8988T (cell line): ENCODE results near the gene ECSIT.
"Not testable (repeated sequence)": the region's sequence is repeated elsewhere in the genome, so short reads cannot be mapped to it uniquely, and the experiment has no call there.

Source experiments
- DNase-seq: peaks from one replicate; pipeline ENCODE4 v3.0.0; 2011

Gene ECSIT, protein sequence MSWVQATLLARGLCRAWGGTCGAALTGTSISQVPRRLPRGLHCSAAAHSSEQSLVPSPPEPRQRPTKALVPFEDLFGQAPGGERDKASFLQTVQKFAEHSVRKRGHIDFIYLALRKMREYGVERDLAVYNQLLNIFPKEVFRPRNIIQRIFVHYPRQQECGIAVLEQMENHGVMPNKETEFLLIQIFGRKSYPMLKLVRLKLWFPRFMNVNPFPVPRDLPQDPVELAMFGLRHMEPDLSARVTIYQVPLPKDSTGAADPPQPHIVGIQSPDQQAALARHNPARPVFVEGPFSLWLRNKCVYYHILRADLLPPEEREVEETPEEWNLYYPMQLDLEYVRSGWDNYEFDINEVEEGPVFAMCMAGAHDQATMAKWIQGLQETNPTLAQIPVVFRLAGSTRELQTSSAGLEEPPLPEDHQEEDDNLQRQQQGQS

GRCh38 chr19:11528551-11529341, at the start of gene ECSIT:
Gene ECSIT (minus strand): TSS chr19:11529134. CDS start chr19:11519170, 9,964 bp downstream.
- peak; percentile 68 for DNase-seq

DNA sequence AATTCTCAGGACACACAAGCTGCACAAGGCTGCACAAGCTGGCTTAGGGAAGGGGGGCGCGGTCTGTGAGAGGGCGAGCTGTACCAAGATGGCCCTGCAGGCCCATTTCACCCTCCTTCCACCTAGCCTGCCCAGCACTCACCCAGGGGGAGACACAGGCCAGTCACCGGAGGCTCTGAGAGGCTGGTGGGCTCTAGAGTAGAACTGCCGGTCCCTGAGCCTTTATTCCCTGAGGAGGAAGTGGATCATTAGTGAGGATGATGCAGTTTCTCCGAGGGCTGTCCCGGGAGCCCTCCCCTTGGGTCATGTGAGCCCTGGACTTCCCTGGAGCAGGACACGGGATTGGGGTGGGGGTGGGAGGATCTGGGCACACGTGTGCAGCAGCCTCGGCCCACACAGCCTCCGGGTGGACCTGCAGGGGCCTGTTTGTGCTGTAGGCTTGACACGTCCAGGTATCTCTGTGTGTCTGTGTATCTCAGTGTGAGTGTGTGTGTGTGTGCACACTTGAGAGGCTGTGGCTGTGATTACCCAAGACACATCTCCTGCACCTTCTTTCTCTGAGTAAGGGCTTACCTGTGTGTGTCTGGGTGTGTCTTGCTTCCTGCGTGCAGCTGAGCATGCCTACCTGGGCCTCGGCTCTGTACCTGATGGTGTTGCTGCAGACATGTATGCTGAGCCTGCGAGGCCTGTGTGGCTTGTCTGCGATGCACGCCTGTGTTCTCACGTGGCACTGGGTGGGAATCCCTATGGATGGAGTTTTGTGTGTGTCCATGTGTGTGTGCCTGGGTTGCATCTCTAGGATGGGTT, 48.7 kb upstream of the ECSIT start, which contains the start of gene ACP5:
ACP5 (minus strand) TSS at position 195 of the 807 bp plus-strand sequence. CDS start 328 bp downstream, outside the sequence.
- DNase-seq = no peak

DNA sequence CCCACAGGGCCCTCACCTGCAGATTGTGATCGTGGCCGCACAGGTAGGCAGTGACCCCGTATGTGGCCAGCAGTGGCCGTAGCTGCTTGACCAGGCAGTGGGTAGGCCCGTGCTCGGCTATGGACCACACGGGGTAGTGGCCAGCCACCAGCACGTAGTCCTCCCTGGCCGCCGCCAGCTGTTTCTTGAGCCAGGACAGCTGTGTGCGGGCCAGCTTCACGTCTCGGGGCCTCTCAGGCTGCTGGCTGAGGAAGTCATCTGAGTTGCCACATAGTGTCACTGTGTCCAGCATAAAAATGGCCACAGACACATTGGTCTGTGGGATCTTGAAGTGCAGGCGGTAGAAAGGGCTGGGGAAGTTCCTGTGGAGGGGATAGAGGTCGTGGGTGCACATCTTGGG, 47.3 kb upstream of the ECSIT start:
- DNase-seq = no peak

DNA sequence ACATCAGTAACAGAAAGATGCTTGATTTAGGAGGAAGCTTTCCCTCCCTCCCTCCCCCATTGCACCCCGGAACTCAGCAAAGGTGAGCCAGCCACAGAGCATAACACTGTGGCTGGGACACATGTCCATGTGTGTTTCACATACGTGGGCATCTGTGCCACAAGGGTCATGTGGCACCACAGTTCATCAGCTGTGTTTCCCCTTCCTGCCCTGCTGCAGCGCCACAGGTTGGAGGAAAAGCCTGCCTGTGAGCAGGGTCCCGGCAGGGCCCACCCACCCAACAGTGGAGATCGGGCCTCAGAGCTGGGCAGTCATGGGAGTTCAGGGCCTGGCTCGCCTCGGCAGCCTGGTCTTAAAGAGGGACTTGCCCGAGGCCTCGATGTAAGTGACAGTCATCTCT, 45.8 kb upstream of the ECSIT start:
- no peak for DNase-seq

DNA sequence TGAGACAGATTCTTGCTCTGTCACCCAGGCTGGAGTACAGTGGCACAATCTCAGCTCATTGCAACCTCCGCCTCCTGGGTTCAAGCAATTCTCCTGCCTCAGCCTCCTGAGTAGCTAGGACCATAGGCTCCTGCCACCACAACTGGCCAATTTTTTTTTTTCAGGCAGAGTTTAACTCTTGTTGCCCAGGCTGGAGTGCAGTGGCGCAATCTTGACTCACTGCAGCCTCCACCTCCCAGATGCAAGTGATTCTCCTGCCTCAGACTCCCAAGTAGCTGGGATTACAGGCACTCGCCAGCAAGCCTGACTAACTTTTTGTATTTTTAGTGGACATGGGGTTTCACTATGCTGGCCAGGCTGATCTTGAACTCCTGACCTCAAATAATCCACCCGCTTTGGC, 44.8 kb upstream of the ECSIT start:
- DNase-seq = not testable (repeated sequence)

DNA sequence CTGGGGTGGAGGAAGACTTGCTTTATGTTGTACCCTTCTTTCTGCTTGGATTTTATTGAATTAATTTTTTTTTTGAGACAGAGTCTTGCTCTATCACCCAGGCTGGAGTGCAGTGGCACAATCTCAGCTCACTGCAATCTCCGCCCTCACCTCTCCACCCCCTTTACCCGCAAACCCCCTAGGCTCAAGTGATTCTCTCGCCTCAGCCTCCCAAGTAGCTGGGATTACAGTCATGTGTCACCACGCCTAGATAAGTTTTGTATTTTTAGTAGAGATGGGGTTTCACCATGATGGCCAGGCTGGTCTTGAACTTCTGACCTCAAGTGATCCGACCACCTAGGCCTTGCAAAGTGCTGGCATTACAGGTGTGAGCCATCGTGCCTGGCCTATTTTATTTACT, 44.4 kb upstream of the ECSIT start:
- not testable (repeated sequence) for DNase-seq

DNA sequence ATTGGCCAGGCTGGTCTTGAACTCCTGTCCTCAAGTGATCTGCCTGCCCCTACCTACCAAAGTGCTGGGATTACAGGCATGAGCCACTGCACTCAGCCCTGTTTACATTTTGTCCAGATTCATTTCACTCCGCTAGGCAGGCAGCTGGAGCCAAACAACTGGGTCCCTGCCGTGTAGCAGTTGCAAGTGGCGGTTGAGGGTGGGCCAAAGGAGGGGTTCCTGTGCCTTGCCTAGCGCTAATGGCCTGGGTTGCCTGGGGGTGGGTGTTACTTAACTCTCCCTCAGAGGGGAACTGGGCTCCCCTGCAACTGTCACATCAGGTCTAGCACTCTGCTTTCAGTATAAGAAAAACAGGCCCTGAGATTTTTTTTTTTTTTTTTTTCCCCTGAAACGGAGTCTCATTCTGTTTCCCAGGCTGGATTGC, 41.1 kb upstream of the ECSIT start:
- no peak for DNase-seq

- DNase-seq = no peak
These were observed 37.2 kb upstream of the ECSIT start for GRCh38 chr19:11566164-11566563.

- not testable (repeated sequence) for DNase-seq
These were observed 36.7 kb upstream of the ECSIT start for GRCh38 chr19:11565649-11565980.

DNA sequence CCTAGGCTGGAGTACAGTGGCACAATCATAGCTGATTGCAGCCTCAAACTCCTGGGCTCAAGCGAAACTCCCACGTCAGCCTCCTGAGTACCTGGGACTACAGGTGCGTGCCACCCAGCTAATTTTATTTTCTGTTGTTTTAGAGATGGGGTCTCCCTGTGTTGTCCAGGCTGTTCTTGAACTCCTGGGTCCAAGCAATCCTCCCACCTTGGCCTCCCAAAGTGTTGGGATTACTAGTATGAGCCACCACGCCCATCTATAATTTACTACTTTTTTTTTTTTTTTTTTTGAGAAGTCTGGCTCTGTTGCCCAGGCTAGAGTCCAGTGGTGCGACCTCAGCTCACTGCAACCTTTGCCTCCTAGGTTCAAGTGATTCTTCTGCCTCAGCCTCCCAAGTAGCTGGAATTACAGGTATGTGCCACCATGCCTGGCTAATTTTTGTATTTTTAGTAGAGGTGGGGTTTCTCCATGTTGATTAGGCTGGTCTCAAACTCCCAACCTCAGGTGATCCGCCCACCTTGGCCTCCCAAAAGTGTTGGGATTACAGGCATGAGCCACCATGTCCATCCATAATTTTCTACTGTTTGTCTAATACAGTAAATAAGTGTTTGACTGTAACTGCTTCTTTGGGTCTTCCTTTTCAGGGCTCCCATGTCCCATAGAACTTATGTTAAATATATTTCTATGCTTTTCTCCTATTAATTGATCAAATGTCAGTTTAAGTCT, 35.3 kb upstream of the ECSIT start:
- DNase-seq = not testable (repeated sequence)

- DNase-seq = no peak
These were observed 34.6 kb upstream of the ECSIT start for GRCh38 chr19:11563532-11563931.

GRCh38 chr19:11560404-11561051, 31.6 kb upstream of the ECSIT start:
- no peak for DNase-seq

DNA sequence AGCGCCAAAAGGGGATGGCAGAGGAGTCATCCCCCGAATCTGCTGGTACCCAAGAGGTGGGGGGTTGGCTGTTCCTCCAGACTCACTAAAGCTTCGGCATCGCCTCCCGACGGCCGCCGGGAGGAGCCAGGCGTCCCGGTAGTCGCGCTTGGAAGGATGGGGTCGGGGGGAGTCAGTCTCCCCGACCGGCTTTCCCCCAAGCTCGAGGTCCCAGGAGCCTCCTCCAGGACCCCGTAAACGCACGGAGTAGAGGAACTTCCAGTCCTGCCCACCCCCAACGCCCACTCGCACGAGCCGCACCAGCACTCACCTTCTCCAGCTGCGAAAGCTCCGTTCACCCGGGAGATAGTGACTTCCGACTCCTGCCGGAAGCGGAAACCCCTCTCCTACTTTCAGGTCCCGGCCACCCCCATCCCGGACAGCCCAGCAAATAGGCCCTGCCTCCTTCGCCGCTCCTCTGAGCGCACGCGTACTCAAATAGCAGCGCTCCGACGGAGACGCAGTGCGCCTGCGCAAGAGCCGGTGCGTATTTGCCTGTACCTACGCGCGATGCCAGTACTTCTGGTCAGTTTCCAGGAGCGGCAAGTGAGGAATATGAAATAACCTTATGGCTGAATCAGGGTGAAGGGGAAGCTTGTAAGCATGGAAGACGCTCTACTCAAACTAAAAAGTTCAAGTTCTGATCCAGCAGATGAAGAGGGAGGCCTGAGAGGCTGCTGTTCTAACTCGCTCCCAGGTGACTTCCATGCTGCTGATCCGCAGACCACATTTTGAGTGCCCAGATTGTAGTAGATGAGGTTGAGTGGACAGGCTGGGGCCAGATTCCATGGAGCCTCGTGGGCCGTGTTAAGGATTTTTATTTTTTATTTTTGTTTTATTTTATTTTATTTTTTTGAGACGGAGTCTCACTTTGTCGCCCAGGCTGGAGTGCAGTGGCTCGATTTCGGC, 30.2 kb upstream of the ECSIT start, which contains the start of gene ELOF1:
ELOF1 (minus strand) TSS at position 350 of the 948 bp plus-strand sequence. CDS start 4,883 bp downstream, outside the sequence.
- peak; percentile 88 for DNase-seq

DNA sequence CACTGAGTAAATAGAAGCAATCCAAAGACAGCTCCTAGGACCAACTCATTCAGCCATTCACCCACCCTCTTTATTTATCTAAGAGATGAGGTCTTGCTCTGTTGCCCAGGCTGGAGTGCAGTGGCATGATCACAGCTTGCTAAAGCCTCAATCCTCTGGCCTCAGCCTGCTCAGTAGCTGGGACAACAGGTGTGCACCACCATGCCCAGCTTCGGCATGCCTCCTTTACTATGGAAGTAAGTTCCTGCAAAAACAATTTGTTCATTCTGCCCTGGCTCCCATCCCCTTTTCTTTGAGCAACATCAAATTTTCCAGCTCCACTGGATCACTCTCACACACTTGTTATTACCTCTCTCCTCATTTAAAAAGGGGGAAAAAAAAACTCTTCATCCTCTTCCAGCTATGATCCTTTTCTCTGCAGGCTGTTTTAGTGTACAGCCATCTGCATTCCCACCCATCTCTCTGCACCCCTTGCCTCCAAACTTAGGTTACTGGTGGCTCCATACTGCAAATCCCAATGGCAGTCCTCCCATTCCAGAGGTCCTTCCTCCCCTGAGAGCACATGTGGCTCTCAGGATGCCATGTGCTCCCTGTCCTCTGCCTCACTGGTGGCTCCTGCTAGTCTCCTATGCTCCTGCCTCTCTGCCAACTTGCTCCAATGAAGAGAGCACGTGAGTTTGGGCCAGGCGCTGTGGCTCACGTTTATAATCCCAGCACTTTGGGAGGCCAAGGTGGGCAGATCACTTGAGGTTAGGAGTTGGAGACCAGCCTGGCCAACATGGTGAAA, 27.9 kb upstream of the ECSIT start:
- no peak for DNase-seq

DNA sequence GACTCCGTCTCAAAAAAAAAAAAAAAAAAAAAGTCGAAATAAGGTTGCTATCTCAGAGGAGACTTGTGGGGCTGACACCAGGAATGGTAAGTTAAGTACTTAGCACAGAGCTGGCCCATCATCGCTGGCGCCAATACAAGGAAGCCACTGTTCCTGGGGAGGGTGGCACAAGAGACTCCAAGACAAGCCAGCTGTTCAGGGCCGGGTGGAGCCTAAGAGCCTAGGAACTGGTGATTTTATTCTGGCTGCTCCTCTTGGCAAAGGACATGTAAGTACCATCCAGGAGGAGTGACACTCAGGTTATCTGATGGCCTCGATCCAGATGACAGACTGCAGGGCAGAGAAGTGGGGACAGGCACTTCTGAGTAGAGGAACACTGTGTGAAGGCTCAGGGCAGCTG, 26.3 kb upstream of the ECSIT start:
- DNase-seq = no peak

DNA sequence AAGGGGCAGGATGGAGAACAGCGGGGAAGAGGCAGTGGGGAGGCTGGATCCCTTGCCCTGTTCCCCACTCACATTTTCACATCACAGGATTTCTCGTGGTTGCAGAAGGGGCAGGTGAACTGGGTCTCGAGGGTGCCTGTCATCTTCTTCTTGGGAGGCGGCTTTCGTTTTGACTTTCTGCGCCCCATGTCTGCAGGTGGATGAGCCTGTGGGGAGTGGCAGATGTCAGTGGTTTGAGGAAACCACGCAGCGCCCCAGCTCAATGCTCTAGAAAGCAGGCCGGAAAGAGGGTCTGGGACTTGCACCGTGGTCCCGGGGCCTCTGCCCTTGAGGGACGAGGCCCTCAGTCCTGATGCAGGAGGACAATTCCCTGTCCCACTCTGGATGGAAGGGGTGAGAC, 25.2 kb upstream of the ECSIT start:
- DNase-seq = no peak

DNA sequence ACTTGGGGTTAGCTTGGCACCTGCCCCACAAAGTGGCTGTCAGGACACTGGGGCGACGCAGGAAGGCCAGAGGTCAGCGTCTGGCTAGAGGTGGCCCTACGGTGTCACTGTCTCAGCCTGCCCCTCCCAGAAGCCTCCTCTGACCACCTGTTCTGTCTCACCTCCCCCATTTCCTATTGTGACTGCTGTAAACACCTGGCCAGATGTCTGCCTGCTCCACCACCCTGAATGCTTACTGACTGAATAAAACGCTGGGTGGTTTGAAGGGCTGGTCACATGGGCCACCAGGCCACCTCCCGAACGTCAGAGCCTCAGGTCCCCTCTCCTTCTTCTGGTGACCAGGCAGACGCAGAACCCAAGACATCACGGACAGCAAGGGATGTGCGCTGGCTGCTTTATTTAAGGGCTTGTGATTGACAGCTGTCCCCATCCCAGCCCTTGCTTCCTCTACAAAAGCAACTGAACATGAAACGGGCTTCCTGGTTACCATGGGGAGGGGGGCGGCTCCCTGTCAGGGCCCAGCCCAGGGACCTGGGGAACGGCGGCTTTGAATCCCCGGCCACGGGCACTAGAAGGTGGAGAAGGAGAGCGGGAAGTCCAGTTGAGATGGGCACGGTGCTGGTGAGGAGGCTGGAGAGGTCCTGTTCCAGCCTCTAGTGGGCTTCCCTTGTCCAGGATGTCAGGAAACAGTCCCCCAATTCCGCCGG, 23.9 kb upstream of the ECSIT start:
- no peak for DNase-seq

DNA sequence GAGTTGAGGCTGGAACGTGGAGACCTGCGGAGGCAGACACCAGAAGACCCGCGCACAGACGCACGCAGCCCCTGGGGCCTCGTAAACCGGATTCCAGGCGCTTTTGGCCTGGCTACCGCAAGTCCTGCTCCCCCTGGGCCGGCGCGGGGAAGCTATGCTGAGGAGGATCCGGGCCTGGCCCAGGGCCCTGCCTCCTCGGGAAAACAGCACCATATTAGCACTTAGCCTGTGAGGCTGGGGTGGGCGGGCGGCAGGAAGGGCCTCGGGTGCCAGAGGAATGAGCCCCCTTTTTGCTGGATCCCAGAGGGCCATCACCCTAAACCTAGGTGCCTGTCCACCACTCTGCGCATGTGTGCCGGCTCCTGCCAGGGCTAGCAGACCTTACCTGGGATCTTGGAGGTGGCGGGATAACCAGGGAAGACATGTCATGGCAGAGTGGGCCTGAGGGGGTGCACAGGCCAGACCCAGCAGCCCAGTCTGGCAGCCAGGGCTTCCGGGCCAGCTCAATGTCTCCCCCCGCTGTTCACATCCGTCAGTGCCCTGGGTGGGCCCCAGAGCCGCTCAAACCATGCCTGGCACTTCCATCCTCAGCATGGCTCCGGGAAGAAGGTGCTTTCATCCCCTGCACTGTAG, 22.8 kb upstream of the ECSIT start:
- no peak for DNase-seq

DNA sequence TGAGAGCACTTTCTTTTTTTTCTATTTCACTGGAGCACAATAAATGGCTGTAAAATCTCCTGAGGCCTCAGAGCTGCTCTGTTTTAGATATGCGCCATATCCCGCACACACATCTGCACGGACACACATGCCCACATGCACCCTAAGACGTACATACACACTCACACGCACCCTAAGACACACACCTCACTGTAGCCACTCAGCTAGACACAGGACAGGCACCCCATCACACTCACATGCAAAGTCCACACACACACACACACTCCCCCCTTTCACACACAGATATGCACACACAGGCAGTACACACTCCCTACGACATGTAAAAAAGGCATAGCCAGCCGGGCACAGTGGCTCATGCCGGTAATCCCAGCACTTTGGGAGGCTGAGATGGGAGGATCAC, 21.3 kb upstream of the ECSIT start:
- DNase-seq = no peak
